ENCODE data around the gene COX8A.

DNA sequence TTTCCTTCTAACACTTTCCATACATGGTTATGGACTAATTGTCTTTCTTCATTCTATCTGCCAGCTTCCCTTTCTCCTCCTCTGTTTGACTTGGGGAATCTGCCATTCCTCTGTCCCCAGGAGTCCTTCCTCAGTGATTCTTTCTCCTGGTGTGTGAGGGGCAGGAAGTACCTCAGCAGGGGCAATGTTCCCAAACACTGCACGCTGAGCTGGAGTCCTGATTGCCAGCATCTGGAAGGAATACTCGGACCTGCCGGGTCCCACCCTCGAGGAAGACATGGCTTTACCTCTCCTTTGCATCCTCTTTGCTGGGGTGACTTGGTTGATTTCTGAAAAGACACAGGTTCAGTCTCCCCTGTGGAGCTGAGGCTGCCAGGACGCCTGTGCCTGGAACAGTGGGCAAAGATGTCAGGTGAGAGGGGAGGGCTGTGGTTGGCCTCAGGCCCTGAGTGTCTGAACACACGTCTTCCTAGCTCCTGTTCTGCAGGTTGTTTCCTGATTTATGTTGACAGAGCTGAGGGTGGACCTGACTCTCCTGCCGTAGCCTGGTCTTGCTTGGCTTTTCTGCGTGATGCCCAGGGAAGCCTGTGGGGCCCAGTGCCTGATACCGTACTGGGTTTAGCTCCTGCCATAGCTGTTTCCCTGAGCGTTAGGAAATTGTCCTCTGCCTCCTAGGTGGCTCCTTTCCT is 4.3 kb downstream of the COX8A start:
- TF ChIP-seq, protein P1, sequence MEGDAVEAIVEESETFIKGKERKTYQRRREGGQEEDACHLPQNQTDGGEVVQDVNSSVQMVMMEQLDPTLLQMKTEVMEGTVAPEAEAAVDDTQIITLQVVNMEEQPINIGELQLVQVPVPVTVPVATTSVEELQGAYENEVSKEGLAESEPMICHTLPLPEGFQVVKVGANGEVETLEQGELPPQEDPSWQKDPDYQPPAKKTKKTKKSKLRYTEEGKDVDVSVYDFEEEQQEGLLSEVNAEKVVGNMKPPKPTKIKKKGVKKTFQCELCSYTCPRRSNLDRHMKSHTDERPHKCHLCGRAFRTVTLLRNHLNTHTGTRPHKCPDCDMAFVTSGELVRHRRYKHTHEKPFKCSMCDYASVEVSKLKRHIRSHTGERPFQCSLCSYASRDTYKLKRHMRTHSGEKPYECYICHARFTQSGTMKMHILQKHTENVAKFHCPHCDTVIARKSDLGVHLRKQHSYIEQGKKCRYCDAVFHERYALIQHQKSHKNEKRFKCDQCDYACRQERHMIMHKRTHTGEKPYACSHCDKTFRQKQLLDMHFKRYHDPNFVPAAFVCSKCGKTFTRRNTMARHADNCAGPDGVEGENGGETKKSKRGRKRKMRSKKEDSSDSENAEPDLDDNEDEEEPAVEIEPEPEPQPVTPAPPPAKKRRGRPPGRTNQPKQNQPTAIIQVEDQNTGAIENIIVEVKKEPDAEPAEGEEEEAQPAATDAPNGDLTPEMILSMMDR (IDR thresholded peaks at IDR 0.05): no peak
- TF ChIP-seq POLR2A (IDR thresholded peaks at IDR 0.05): no peak
